IMR-90 (cell line): Measurements from ENCODE around the gene TAF3. TPM values are rescaled to one million over a fixed set of nuclear protein-coding genes. Genes with fewer than 3 reads are reported as not detected.

Source experiments
- ATAC-seq: fragments of 200-7000 bp; cut with Tn5 transposase; 2 replicates; pipeline ENCODE4 v1.9.1; 2020; ENCODE audit warnings: low read depth, mild to moderate bottlenecking, moderate library complexity
- BruUV-seq: library from RNA; stranded (reverse); fragments of 400-500 nt; replicated peaks from 2 replicates; lab custom pipeline; 2021; lab: Mats Ljungman, UMichigan
- CTCF ChIA-PET: fragments of 300-600 bp; formaldehyde crosslinking; extraction: SDS; loops from one replicate; lab custom pipeline; 2021; ENCODE audit warnings: antibody characterized with exemption; lab: Yijun Ruan, JAX
- POLR2A ChIA-PET: fragments of 300-600 bp; sonication (Branson Sonifier 250); formaldehyde crosslinking; loops from one replicate; lab custom pipeline; 2022; ENCODE audit warnings: antibody characterized with exemption; ENCODE audit not compliant: unreplicated experiment; lab: Charles Lee
- DNase-seq: peaks from one replicate; pipeline ENCODE4 v3.0.0; 2013
- H2AFZ ChIP-seq: replicated peaks from 2 replicates; pipeline ENCODE3; 2013; ENCODE audit warnings: low read length, mild to moderate bottlenecking; ENCODE audit not compliant: poor library complexity
- H2AK5ac ChIP-seq: 2 replicates; pipeline ENCODE4 v1.6.1; 2013; ENCODE audit warnings: low read depth, low read length, inconsistent platforms
- H2AK9ac ChIP-seq: replicated peaks from 2 replicates; pipeline ENCODE3; 2013; ENCODE audit warnings: mild to moderate bottlenecking, low read depth, low read length, moderate library complexity; ENCODE audit not compliant: poor library complexity
- H2BK120ac ChIP-seq: 2 replicates; pipeline ENCODE4 v1.6.1; 2013; ENCODE audit warnings: low read depth, low read length, inconsistent platforms
- H2BK15ac ChIP-seq: 3 replicates; pipeline ENCODE4 v1.6.1; 2013; ENCODE audit warnings: low read depth, low read length, inconsistent platforms
- H2BK20ac ChIP-seq: 2 replicates; pipeline ENCODE4 v1.6.1; 2013; ENCODE audit warnings: low read depth, mild to moderate bottlenecking, inconsistent platforms, low read length, moderate library complexity
- H2BK5ac ChIP-seq: 2 replicates; pipeline ENCODE4 v1.6.1; 2013; ENCODE audit warnings: mild to moderate bottlenecking, low read depth, low read length, inconsistent platforms; ENCODE audit not compliant: poor library complexity, severe bottlenecking
- H3K14ac ChIP-seq: replicated peaks from 2 replicates; pipeline ENCODE4 v1.6.1; 2013; ENCODE audit warnings: low read depth, low read length, inconsistent platforms
- H3K18ac ChIP-seq: 2 replicates; pipeline ENCODE4 v1.6.1; 2013; ENCODE audit warnings: low read depth, low read length, control low read depth
- H3K23ac ChIP-seq: 2 replicates; pipeline ENCODE4 v1.6.1; 2013; ENCODE audit warnings: low read depth, low read length, inconsistent platforms
- H3K27ac ChIP-seq: 2 replicates; pipeline ENCODE4 v1.5.1; 2013; ENCODE audit warnings: mild to moderate bottlenecking, control low read depth, low read length; ENCODE audit not compliant: insufficient read depth
- H3K27me3 ChIP-seq: 2 replicates; pipeline ENCODE4 v1.6.1; 2013; ENCODE audit warnings: low read length; ENCODE audit not compliant: control insufficient read depth, insufficient read depth
- H3K36me3 ChIP-seq: 2 replicates; pipeline ENCODE4 v1.6.1; 2013; ENCODE audit warnings: low read length, mixed read lengths; ENCODE audit not compliant: control insufficient read depth, insufficient read depth
- H3K4ac ChIP-seq: 2 replicates; pipeline ENCODE4 v1.6.1; 2013; ENCODE audit warnings: low read depth, low read length, inconsistent platforms
- H3K4me1 ChIP-seq: 2 replicates; pipeline ENCODE4 v1.6.1; 2013; ENCODE audit warnings: low read length, mixed read lengths; ENCODE audit not compliant: control insufficient read depth, insufficient read depth
- H3K4me2 ChIP-seq: 2 replicates; pipeline ENCODE4 v1.6.1; 2013; ENCODE audit warnings: low read depth, mild to moderate bottlenecking, control low read depth, low read length, moderate library complexity
- H3K4me3 ChIP-seq: 2 replicates; pipeline ENCODE4 v1.5.1; 2013; ENCODE audit warnings: low read depth, mild to moderate bottlenecking, control low read depth, low read length, moderate library complexity; ENCODE audit not compliant: insufficient read depth
- H3K56ac ChIP-seq: 2 replicates; pipeline ENCODE4 v1.6.1; 2013; ENCODE audit warnings: low read length, inconsistent platforms; ENCODE audit not compliant: insufficient read depth; ENCODE audit errors: extremely low read depth
- H3K79me1 ChIP-seq, 2 experiments: 2 replicates each; pipeline ENCODE4 v1.6.1; 2013; ENCODE audit warnings: low read length in 2 of 2, inconsistent platforms in 1 of 2, low read depth in 1 of 2
- H3K9ac ChIP-seq: 2 replicates; pipeline ENCODE4 v1.6.1; 2013; ENCODE audit warnings: low read depth, low read length, control low read depth
- H3K9me1 ChIP-seq: 2 replicates; pipeline ENCODE4 v1.6.1; 2013; ENCODE audit warnings: low read length, inconsistent platforms; ENCODE audit not compliant: insufficient read depth
- H3K9me3 ChIP-seq: 2 replicates; pipeline ENCODE4 v1.6.1; 2013; ENCODE audit warnings: low read length; ENCODE audit not compliant: control insufficient read depth, insufficient read depth
- H4K20me1 ChIP-seq: 2 replicates; pipeline ENCODE4 v1.6.1; 2013; ENCODE audit warnings: low read length, inconsistent platforms; ENCODE audit not compliant: insufficient read depth
- H4K5ac ChIP-seq: 2 replicates; pipeline ENCODE4 v1.6.1; 2013; ENCODE audit warnings: mild to moderate bottlenecking, low read depth, low read length, control low read depth
- H4K8ac ChIP-seq, 2 experiments: 2 replicates each; pipeline ENCODE4 v1.6.1; 2013; ENCODE audit warnings: low read depth in 2 of 2, low read length in 2 of 2, control low read depth in 1 of 2, inconsistent platforms in 1 of 2
- H4K91ac ChIP-seq: 2 replicates; pipeline ENCODE4 v1.6.1; 2013; ENCODE audit warnings: low read depth, low read length, inconsistent platforms; ENCODE audit not compliant: insufficient read depth
- CHD1 ChIP-seq: IDR thresholded peaks from 2 replicates; pipeline ENCODE4 v1.6.1; 2012; ENCODE audit warnings: low read depth, low read length, improper control_type of control experiment
- FOS ChIP-seq: fragments of 150-350 bp; IDR thresholded peaks from 2 replicates; pipeline ENCODE4 v1.6.1; 2016; ENCODE audit warnings: low read depth, low read length
- POLR2A ChIP-seq: IDR thresholded peaks from 2 replicates; pipeline ENCODE4 v1.6.1; 2012; ENCODE audit warnings: mild to moderate bottlenecking, low read depth, low read length
- RCOR1 ChIP-seq: IDR thresholded peaks from 2 replicates; pipeline ENCODE4 v1.6.1; 2012; ENCODE audit warnings: mild to moderate bottlenecking, low read length, improper control_type of control experiment; ENCODE audit not compliant: insufficient replicate concordance
- RFX5 ChIP-seq: IDR thresholded peaks from 2 replicates; pipeline ENCODE4 v1.8.0; 2012; ENCODE audit warnings: low read depth, mild to moderate bottlenecking, low read length, moderate library complexity
- SMC3 ChIP-seq: fragments of 150-350 bp; IDR thresholded peaks from 2 replicates; pipeline ENCODE4 v1.6.1; 2016; ENCODE audit warnings: low read depth, mild to moderate bottlenecking, antibody characterized with exemption, low read length, moderate library complexity
- USF2 ChIP-seq: fragments of 150-350 bp; IDR thresholded peaks from 2 replicates; pipeline ENCODE4 v1.6.1; 2017; ENCODE audit warnings: mild to moderate bottlenecking, antibody characterized with exemption, low read length, low read depth
- WGBS, 2 experiments: methylation state at CpG; one replicate each; pipeline versions ENCODE4 v1.1.5 to v1.1.7; 2013; ENCODE audit warnings: missing lambda C conversion rate in 2 of 2; ENCODE audit not compliant: insufficient read length in 1 of 2; ENCODE audit errors: extremely low coverage in 2 of 2; 5-methylcytosine and 5-hydroxymethylcytosine counted together
- dilution Hi-C: fragments of 300-500 bp; cut with HindIII; formaldehyde crosslinking; loops from one replicate; pipeline ENCODE4 v1.14.3; 2018; ENCODE audit warnings: low sequenced_read_pairs; ENCODE audit not compliant: unreplicated experiment
- in situ Hi-C: fragments of 300-500 bp; cut with MboI; formaldehyde crosslinking; loops from 3 replicates; pipeline ENCODE4 v1.14.3; 2019; ENCODE audit warnings: low sequenced_read_pairs, inconsistent platforms, mixed read lengths
- intact Hi-C: fragments of 100-400 bp; cut with micrococcal nuclease; formaldehyde crosslinking; loops from 2 replicates; pipeline ENCODE4 v1.10.0; 2022
- polyA plus RNA-seq, 3 experiments: library from polyadenylated mRNA; depleted of rRNA; stranded (reverse); fragments of >200 nt; gene quantifications; 2 replicates each; pipeline ENCODE4 v1.2.3, GENCODE V29; 2012; ENCODE audit warnings: low replicate concordance in 1 of 3
- total RNA-seq: library from RNA; depleted of rRNA; stranded (reverse); fragments of >200 nt; gene quantifications from 2 replicates; pipeline ENCODE4 v1.2.3, GENCODE V29; 2012

Gene TAF3
- total and polyA plus RNA-seq, 2 of the 4 experiments (the other 2 are of a cell fraction), result 1.4 to 2.3 TPM

DNA sequence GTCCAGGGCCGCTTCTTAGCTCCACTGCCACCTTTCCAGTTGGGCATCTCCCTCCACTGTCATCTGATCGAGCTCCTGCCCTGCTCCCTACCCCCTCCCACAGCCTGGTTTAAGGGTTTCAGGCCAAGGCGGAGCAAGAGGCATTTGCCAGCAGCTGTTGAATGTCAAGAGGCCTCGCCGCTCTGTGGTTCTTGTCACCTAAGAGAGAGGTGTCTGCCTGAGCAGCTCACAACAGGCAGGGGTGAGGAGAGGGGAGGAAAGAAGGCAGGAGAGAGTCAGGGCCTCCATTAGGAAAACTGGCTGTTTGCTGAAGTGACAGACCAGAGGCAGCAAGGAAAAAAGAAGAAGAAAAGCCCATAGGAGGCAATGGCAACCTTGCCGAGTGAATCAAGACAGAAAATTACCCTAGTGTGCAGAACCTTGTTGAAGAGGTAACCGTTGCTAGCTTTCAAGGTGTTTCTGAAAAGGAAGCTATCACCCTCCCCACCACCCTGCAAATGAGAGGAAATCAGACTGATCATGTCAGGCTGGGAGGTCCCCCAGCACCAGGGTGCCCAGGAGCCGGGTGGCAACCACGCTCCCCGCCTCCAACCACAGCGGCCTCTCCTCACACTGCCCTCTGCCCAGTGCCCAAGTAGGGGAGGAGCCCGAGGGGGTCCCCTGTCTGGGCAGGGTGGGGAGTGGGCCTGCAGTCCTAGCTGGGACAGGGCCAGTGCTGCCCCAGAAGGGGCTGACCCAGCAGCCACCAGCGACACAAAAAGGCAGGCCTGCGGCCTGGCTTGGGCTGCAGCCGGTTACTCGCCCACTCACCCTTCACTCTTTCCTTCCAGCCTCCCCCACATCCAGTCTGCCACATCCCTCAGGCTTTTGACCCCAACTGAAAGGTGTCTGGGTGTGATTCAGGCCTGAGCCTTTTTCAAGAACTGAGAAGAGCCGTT lies 243.2 kb downstream of the TAF3 start (continued):
- TF ChIP-seq RCOR1, result no peak

DNA sequence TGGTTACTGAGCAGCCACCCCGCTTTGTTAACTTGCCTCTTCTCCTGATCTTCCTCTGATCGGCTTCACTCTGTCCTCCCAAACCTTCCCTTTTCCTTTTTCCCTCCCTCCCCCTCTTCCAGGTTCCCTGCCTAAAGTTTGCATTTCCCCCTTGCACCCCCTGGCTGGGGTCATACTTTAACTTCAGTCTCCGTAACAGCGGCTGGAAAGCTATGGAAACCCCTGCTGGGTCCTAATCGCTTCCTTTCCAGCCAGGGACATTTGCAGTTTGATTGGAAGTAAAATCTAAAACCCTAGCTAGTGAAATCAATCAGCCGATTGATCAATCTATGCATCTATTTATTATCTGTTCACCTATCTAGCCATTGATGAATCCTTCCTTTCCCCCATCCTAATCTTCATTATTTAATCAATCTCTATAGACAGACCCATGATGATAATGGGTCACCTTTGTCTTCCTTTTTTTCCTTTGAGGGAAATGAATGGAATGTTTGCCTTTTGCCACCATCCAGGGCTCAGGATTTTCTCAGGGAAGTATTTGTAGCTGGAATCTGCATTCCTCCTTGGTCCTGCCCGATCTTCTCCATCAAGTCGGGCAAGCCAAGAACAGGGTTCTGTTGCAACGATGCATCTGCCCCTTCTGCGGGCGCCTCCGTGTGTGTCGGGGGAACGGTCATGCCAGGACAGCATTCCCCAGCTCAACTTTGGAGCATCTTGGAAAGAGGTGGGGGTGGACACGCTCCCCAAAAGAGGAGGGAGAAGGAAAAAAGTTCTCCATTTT lies 245.0 kb downstream of the TAF3 start:
- H3K4me1 ChIP-seq, result 0 out of 2 replicates have a peak, but pooled peaks cover 2% of the 10 kb centered on the region
- WGBS, 2 experiments, result no CpG with 5 or more reads among the region's 15 CpGs
- no TSS peak for BruUV-seq

More for the DNA sequence above, 245.0 kb downstream of the TAF3 start:
- Histone ChIP-seq H3K23ac (no peak overlapping the region; the same call in 1 of the 2 replicates), H3K79me1 (no peaks in the 10 kb centered on the region), H2AK9ac (no peak overlapping the region), H3K9me3 (no peaks in the 10 kb centered on the region), H3K14ac (no peak overlapping the region), H3K56ac (no peak overlapping the region), H2BK20ac (no peak overlapping the region), H3K18ac (no peak overlapping the region), H3K9ac (no peak overlapping the region), H2BK120ac (no peak overlapping the region), H3K27me3 (peaks cover 49% of the 10 kb centered on the region), H3K36me3 (no peaks in the 10 kb centered on the region), H4K91ac (no peak overlapping the region), H4K5ac (no peak overlapping the region), H4K20me1 (no peaks in the 10 kb centered on the region), H2BK5ac (no peak overlapping the region), H3K4me2 (no peak overlapping the region), H3K27ac (no peak overlapping the region), H2AK5ac (no peak overlapping the region), H3K4ac (no peak overlapping the region), H2AFZ (peak overlapping the region; percentile 26), H3K4me3 (no peak overlapping the region), H4K8ac (no peak overlapping the region), H3K9me1 (no peaks in the 10 kb centered on the region; the same call in 1 of the 2 replicates), H2BK15ac (no peak overlapping the region)
- in situ Hi-C loops (no loop called here), dilution Hi-C loops (no loop called here), intact Hi-C loops (no loop called here)
- ChIA-PET POLR2A (no interaction called here), CTCF (interaction anchor here (0.6 kb wide), 1 partner anchor 1521 kb away, joined by 5 read pairs; no protein-coding TSS in a partner anchor)
- DNase-seq (no peak), ATAC-seq (no peak)
- TF ChIP-seq SMC3 (no peak), RFX5 (no peak), USF2 (no peak), FOS (no peak), CHD1 (no peak), POLR2A (no peak)
